Astrocyte of the spinal cord (primary cell): ENCODE data around the gene CXXC5.

Experiments
- DNase-seq: peaks from one replicate; pipeline ENCODE4 v3.0.0; 2011; ENCODE audit warnings: low read depth, low spot score
- H3K4me3 ChIP-seq: 2 replicates; pipeline ENCODE4 v1.5.1; 2011; ENCODE audit warnings: low read depth, mild to moderate bottlenecking, low read length, moderate library complexity
- in situ Hi-C: cut with HindIII; loops from 2 replicates; pipeline ENCODE4 v1.10.0; 2017; ENCODE audit warnings: low sequenced_read_pairs
- TF ChIP-seq, protein P1 (sequence below): IDR thresholded peaks from 2 replicates; pipeline ENCODE4 v1.5.1; 2012; ENCODE audit warnings: low read depth, mild to moderate bottlenecking, low read length, inconsistent platforms

The CXXC5 gene

DNA sequence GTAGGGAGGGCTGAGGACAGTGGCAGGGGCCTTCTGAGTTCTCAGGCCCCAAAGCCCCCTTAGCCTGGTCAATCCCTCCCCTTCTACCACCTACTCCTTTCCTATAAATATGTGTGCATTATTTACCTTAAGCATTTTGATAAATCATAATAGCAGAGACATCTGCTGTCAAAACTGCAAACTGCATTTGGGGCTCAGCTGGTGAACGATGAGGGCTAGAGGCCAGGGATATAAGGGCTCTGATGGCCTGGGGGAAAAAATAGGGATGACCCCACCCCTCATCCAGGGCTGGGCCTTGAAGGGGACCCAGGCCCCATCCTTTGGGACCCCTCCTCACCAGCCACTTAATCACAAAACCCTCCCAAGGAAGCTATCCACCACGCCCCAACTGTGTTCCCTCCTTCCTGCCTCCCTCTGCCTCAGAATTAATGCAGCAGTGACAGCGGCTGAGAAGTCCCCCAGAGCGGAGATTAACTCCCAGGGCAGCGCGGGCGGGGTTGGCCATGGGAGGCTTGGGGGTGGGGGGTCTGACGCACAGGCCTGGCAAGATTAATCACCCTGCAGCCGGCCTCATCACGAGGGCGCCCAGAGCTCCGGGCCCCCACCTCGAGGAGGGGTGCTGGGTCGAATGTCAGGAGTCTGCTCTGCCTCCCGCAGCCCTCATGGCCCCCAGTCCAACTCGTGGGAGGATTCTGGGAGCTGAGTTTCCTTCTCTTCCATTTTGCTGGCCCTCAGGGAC, 42.1 kb downstream of the CXXC5 start:
- TF ChIP-seq, protein P1, sequence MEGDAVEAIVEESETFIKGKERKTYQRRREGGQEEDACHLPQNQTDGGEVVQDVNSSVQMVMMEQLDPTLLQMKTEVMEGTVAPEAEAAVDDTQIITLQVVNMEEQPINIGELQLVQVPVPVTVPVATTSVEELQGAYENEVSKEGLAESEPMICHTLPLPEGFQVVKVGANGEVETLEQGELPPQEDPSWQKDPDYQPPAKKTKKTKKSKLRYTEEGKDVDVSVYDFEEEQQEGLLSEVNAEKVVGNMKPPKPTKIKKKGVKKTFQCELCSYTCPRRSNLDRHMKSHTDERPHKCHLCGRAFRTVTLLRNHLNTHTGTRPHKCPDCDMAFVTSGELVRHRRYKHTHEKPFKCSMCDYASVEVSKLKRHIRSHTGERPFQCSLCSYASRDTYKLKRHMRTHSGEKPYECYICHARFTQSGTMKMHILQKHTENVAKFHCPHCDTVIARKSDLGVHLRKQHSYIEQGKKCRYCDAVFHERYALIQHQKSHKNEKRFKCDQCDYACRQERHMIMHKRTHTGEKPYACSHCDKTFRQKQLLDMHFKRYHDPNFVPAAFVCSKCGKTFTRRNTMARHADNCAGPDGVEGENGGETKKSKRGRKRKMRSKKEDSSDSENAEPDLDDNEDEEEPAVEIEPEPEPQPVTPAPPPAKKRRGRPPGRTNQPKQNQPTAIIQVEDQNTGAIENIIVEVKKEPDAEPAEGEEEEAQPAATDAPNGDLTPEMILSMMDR = peak; percentile 65
- H3K4me3 ChIP-seq = no peak overlapping the region
- in situ Hi-C loops = no loop called here
- peak; percentile 67 for DNase-seq

DNA sequence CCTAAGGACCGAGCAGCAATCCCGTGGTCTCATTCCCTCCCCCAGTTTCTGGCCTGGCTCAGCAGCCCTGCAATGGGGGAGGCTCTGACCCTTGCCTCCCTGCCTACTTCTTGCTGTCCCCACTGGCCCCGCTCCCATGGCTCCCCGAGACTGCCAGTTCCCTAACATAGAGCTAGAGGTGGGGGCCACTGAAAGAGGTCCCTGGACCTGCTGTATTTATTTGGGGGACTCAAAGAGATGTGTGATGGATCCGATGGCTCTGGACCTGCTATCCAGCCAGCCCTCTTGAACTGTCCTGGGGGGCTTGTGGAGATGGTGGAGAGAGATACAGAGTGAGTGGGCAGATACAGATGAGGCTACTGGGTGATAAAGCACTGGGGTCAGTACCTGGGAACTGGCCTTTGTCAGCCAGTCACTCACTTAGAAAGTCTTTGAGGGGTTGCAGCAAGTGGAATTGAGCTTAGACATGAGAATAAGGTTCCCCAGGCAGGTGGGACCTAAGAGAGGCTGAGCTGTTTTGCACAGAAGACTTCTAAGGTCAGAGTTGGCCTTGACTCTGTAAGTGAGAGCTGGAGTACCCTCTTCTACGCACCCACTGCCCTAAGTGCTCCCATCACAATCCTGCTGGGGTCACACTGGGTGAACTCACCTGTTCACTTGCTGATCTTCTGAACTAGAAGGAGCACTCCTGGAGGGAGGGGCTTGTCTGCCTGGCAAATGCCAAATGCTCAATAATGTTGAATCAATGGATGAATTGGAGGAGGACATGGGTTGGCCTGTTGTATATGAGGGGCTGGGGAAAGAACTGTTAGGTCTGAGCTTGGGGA, 42.9 kb downstream of the CXXC5 start:
- TF ChIP-seq, protein P1 = no peak
- H3K4me3 ChIP-seq = no peak overlapping the region
- in situ Hi-C loops = no loop called here
- no peak for DNase-seq

- in situ Hi-C loops = no loop called here
- H3K4me3 ChIP-seq = no peak overlapping the region
- no peak for DNase-seq
- TF ChIP-seq, protein P1 = no peak
Measured at GRCh38 chr5:139692148-139692547, 44.0 kb downstream of the CXXC5 start.

GRCh38 chr5:139692679-139693308, 44.6 kb downstream of the CXXC5 start:
- no peak for DNase-seq
- in situ Hi-C loops = no loop called here
- TF ChIP-seq, protein P1 = no peak
- no peak overlapping the region for H3K4me3 ChIP-seq

DNA sequence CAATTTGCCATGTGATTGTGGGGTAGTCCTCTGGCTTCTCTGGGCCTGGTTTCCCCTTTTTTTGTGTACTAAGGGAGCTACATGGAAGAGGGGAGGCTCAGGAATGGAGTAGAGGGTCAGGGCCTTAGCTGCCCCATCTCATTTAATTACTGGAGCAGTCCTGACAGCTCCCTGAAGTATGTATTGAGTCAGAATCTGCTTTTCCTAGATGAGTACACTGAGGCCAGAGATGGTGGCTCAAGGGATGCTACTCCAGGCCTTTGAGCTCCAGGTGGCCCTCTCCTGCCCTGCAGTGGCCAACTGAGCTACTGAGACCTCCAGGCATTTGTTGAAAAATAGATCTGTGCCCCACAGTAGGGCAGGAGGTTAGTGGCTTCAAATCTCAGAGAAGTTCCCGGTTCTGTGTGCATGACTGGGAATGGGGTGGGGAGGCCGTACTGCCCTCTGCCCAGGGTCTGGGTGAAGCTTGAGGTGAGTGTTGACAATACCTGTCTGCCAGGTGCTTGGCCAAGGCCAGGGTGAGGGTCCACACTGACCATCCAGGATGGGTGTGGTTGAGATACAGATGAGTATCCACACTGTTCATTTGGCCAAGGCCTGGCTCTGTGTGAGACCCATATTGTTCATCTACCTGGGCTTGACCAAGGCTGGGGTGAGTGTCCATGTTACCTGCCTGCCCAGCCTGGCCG, 45.7 kb downstream of the CXXC5 start:
- no peak overlapping the region for H3K4me3 ChIP-seq
- in situ Hi-C loops = no loop called here
- TF ChIP-seq, protein P1 = no peak
- DNase-seq = no peak

DNA sequence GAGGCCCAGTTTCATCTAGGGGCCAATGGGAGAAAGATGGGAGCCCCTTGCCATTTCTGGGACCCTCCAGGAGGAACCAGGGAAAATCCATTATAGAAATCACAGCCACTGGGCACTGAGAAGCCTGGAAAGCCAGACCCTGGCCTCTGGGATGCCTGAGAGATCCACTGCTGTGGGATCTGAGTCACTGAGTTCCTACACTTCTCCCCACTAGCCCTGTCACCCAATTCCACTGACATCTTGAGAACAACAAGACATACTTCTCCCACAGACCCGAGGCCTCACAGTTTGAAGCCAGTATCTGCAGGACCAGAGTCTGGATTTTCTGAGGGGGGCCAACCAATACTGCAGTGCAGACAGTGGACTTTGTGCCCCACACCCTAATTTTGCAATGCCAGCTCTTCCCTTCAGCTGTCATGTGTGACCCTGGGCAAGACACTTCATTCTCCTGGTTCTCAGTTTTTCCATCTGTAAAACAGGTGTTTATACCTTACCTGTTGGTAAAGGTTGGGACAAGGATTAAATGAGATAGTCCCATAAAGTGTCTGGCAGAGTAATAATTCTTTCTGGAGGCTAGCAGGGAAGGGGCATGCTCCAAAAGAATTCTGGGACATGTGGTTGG, 46.5 kb downstream of the CXXC5 start:
- TF ChIP-seq, protein P1 = no peak
- in situ Hi-C loops = no loop called here
- no peak overlapping the region for H3K4me3 ChIP-seq
- no peak for DNase-seq
